ENCODE results near the gene EEF2. TPM values are rescaled to one million over a fixed set of nuclear protein-coding genes. Genes with fewer than 3 reads are reported as not detected.

The EEF2 gene
- total and polyA plus RNA-seq, 2 donors (not counting 3 experiments of a cell fraction or from before 2014, with no cell fraction given): 1,496 to 2,318 TPM

DNA sequence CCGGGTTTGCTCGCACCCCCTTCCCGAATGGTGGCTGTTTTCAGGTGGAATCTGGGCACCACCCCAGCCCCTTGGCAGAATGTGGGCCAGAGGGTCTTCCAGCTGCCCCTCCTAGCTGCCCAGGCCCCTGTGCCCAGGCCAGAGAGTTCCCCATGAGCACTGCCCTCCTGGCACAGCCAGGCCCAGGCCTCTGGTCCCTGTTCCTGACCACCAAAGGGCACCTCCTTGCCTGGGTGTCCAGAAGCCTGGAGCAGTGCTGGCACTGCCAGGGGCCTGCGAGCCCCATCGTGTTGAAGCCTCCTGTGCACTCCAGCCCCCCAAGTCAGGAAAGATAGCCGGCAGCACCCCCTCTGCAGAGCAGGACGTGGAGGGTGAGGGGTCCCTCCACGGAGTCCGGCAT, 45.7 kb upstream of the EEF2 start:
- H4K20me1 ChIP-seq (replicated peaks; ENCODE audit: control insufficient read depth, extremely low read depth, insufficient read depth, low read length): no peaks in the 10 kb centered on the region
- no peak overlapping the region for H3K9ac ChIP-seq (replicated peaks; ENCODE audit: extremely low read depth, insufficient read depth, low read length)
- dilution Hi-C loops (cut with MboI; ENCODE audit: extremely low pct_ligation_motif_present, low sequenced_read_pairs) (no loop called here), intact Hi-C loops (cut with micrococcal nuclease) (no loop called here)
- H3K4me1 ChIP-seq (ENCODE audit: control insufficient read depth, extremely low read depth, insufficient read depth, low read length): no peaks in the 10 kb centered on the region
- no peaks in the 10 kb centered on the region for H3K9me3 ChIP-seq (replicated peaks; ENCODE audit: control insufficient read depth, insufficient read depth, low read length)
- H3K9me1 ChIP-seq (replicated peaks; ENCODE audit: control insufficient read depth, extremely low read depth, insufficient read depth, low read length): no peaks in the 10 kb centered on the region
- H3K27me3 ChIP-seq (ENCODE audit: control insufficient read depth in 2 of 2, insufficient read depth in 2 of 2, low read length in 2 of 2): no peaks in the 10 kb centered on the region
- H3K4me2 ChIP-seq (ENCODE audit: insufficient read depth, low read length): no peak overlapping the region
- H3K36me3 ChIP-seq (ENCODE audit: control insufficient read depth in 2 of 2, extremely low read depth in 1 of 2, insufficient read depth in 2 of 2, low read length in 2 of 2): peaks cover 0 to 37% of the 10 kb centered on the region in 2 experiments
- DNase-seq (ENCODE audit: low read depth, low spot score) (no peak), FAIRE-seq (no peak)
- no peak overlapping the region for H3K27ac ChIP-seq (ENCODE audit: insufficient read depth, low read depth, low read length)
- ChIA-PET POLR2A (no interaction called here), CTCF (no interaction called here)
- no peak overlapping the region for H2AFZ ChIP-seq (ENCODE audit: low read depth, low read length)
- no peaks in the 10 kb centered on the region for H3K79me2 ChIP-seq (ENCODE audit: control insufficient read depth, insufficient read depth, low read length)
- TF ChIP-seq POLR2AphosphoS5 (IDR thresholded peaks at IDR 0.05; ENCODE audit: insufficient read depth, low read depth, low read length) (no peak), JUN (IDR thresholded peaks at IDR 0.05; ENCODE audit: borderline replicate concordance, insufficient read depth, insufficient read length, low read depth) (no peak), FOS (IDR thresholded peaks at IDR 0.05; ENCODE audit: borderline replicate concordance, insufficient read depth, low read length) (no peak), GATA2 (IDR thresholded peaks at IDR 0.05; ENCODE audit: insufficient read depth, insufficient read length, low read depth, low read length) (no peak), MYC (IDR thresholded peaks at IDR 0.05; ENCODE audit: low read depth, low read length) (no peak), EZH2 (IDR thresholded peaks at IDR 0.05; ENCODE audit: borderline replicate concordance, low read depth, low read length, severe bottlenecking) (no peak), POLR2A (IDR thresholded peaks at IDR 0.05; ENCODE audit: low read depth, low read length) (no peak)
- TF ChIP-seq, protein P1, sequence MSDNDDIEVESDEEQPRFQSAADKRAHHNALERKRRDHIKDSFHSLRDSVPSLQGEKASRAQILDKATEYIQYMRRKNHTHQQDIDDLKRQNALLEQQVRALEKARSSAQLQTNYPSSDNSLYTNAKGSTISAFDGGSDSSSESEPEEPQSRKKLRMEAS (IDR thresholded peaks at IDR 0.05; ENCODE audit: insufficient read depth, insufficient read length): no peak
- TF ChIP-seq, protein P2, sequence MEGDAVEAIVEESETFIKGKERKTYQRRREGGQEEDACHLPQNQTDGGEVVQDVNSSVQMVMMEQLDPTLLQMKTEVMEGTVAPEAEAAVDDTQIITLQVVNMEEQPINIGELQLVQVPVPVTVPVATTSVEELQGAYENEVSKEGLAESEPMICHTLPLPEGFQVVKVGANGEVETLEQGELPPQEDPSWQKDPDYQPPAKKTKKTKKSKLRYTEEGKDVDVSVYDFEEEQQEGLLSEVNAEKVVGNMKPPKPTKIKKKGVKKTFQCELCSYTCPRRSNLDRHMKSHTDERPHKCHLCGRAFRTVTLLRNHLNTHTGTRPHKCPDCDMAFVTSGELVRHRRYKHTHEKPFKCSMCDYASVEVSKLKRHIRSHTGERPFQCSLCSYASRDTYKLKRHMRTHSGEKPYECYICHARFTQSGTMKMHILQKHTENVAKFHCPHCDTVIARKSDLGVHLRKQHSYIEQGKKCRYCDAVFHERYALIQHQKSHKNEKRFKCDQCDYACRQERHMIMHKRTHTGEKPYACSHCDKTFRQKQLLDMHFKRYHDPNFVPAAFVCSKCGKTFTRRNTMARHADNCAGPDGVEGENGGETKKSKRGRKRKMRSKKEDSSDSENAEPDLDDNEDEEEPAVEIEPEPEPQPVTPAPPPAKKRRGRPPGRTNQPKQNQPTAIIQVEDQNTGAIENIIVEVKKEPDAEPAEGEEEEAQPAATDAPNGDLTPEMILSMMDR (IDR thresholded peaks at IDR 0.05; ENCODE audit: extremely low read depth in 1 of 2, insufficient read depth in 1 of 2, low read depth in 1 of 2, low read length in 2 of 2): no peak
- H3K4me3 ChIP-seq (replicated peaks in 1 of 3; ENCODE audit: insufficient read depth in 1 of 3, low read depth in 1 of 3, low read length in 3 of 3): no peak overlapping the region
- BruUV-seq (replicated peaks): no TSS peak
